Chondrocyte (in vitro differentiated cells): ENCODE measurements around the gene CAMLG. TPM values are rescaled to one million over a fixed set of nuclear protein-coding genes. Genes with fewer than 3 reads are reported as not detected.
"Not testable (repeated sequence)": the region's sequence is repeated elsewhere in the genome, so short reads cannot be mapped to it uniquely, and the experiment has no call there.

Experiments
- DNase-seq: peaks from one replicate; pipeline ENCODE4 v3.0.0; 2021; ENCODE audit warnings: mixed read lengths, low spot score
- H3K27ac Mint-ChIP-seq: one replicate; pipeline ENCODE4 v1.8.0; 2021; ENCODE audit warnings: mild to moderate bottlenecking, moderate library complexity, mixed read lengths; ENCODE audit not compliant: unreplicated experiment
- H3K27me3 Mint-ChIP-seq: 2 replicates; pipeline ENCODE4 v1.8.0; 2021; ENCODE audit warnings: low read depth, mixed read lengths
- H3K36me3 Mint-ChIP-seq: 2 replicates; pipeline ENCODE4 v1.8.0; 2021; ENCODE audit warnings: low read depth, mixed read lengths
- H3K4me1 Mint-ChIP-seq: 2 replicates; pipeline ENCODE4 v1.8.0; 2021; ENCODE audit warnings: low read depth, mild to moderate bottlenecking, mixed read lengths
- H3K4me3 Mint-ChIP-seq: one replicate; pipeline ENCODE4 v1.8.0; 2021; ENCODE audit warnings: mild to moderate bottlenecking, moderate library complexity, mixed read lengths; ENCODE audit not compliant: unreplicated experiment
- H3K9me3 Mint-ChIP-seq: 2 replicates; pipeline ENCODE4 v1.8.0; 2021; ENCODE audit warnings: low read depth, mixed read lengths
- total RNA-seq: library from RNA; stranded (reverse); gene quantifications from 3 replicates; pipeline ENCODE4 v1.2.1, GENCODE V29; 2021
- TF ChIP-seq, protein P1 (sequence below): fragments of 200-600 bp; sonication (generic); IDR thresholded peaks from 2 replicates; pipeline ENCODE4 v1.5.0; 2021; ENCODE audit warnings: antibody characterized with exemption, mild to moderate bottlenecking, moderate library complexity

Gene CAMLG
- total RNA-seq, 1 donor from 2014 or later: 41.6 TPM

- TF ChIP-seq, protein P1, sequence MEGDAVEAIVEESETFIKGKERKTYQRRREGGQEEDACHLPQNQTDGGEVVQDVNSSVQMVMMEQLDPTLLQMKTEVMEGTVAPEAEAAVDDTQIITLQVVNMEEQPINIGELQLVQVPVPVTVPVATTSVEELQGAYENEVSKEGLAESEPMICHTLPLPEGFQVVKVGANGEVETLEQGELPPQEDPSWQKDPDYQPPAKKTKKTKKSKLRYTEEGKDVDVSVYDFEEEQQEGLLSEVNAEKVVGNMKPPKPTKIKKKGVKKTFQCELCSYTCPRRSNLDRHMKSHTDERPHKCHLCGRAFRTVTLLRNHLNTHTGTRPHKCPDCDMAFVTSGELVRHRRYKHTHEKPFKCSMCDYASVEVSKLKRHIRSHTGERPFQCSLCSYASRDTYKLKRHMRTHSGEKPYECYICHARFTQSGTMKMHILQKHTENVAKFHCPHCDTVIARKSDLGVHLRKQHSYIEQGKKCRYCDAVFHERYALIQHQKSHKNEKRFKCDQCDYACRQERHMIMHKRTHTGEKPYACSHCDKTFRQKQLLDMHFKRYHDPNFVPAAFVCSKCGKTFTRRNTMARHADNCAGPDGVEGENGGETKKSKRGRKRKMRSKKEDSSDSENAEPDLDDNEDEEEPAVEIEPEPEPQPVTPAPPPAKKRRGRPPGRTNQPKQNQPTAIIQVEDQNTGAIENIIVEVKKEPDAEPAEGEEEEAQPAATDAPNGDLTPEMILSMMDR: peak; percentile 88
- no peaks in the 10 kb centered on the region for H3K9me3 Mint-ChIP-seq
- DNase-seq: peak; percentile 98
- peak within 1 kb of the TSS; percentile 98 for H3K4me3 Mint-ChIP-seq
- no peaks in the 10 kb centered on the region for H3K27me3 Mint-ChIP-seq
- peak within 1 kb of the TSS; percentile 94 for H3K27ac Mint-ChIP-seq
- H3K4me1 Mint-ChIP-seq: peaks cover 34% of the 10 kb centered on the region
- H3K36me3 Mint-ChIP-seq: peaks cover under 1% of the 10 kb centered on the region
These were observed 20.4 kb downstream of the CAMLG start, which contains the start of gene DDX46 for GRCh38 chr5:134758504-134759341. Gene DDX46, plus strand, starts transcription at chr5:134758779. Its CDS starts 160 bp downstream, at chr5:134758939.

GRCh38 chr5:134767528-134768291, 29.4 kb downstream of the CAMLG start:
- not testable (repeated sequence) for H3K4me1 Mint-ChIP-seq, H3K4me3 Mint-ChIP-seq, DNase-seq, H3K27me3 Mint-ChIP-seq, H3K9me3 Mint-ChIP-seq
- H3K27ac Mint-ChIP-seq: peak overlapping the region; percentile 22
- peaks cover 21% of the 10 kb centered on the region for H3K36me3 Mint-ChIP-seq

DNA sequence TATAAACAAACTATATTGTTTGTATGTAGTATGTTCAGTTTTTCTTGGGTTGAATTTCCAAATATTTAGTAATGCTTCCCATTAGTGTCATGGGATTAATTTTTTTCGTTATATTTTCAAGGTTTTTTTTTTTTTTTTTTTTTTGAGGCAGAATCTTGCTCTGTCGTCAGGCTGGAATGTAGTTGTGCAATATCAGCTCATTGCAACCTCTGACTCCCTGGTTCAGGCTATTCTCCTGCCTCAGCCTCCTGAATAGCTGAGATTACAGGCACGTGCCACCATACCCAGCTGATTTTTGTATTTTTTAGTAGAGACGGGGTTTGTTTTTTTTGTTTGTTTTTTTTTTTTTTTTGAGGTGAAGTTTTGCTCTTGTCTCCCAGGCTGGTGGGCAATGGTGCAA, 30.9 kb downstream of the CAMLG start:
- TF ChIP-seq, protein P1: no peak
- no peak for DNase-seq
- Mint-ChIP-seq H3K27me3 (no peaks in the 10 kb centered on the region), H3K4me3 (no peak overlapping the region), H3K9me3 (no peaks in the 10 kb centered on the region), H3K4me1 (no peaks in the 10 kb centered on the region), H3K36me3 (peaks cover 24% of the 10 kb centered on the region), H3K27ac (peak overlapping the region; percentile 73)

DNA sequence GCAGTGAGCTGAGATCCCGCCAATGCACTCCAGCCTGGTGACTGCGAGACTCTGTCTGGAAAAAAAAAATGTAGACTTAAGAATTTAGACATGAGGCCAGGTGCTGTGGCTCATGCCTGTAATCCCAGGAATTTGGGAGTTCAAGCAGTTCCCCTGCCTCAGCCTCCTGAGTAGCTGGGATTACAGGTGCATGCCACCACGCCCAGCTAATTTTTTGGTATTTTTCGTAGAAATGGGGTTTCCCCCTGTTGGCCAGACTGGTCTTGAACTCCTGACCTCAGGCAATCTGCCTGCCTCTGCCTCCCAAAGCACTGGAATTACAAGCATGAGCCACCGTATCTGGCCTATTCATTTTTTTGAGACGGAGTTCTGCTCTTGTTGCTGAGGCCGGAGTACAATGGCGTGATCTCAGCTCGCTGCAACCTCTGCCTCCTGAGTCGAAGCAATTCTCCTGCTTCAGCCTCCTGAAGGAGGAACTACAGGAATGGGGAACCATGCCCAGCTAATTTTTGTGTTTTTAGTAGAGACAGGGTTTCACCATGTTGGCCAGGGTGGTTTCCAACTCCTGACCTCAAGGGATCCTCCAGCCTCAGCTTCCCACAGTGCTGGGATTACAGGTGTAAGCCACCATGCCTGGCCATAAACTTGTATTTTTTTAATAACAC, 34.2 kb downstream of the CAMLG start:
- H3K4me1 Mint-ChIP-seq: no peaks in the 10 kb centered on the region
- H3K9me3 Mint-ChIP-seq: no peaks in the 10 kb centered on the region
- TF ChIP-seq, protein P1: no peak
- H3K36me3 Mint-ChIP-seq: peaks cover 37% of the 10 kb centered on the region
- no peak overlapping the region for H3K27ac Mint-ChIP-seq
- no peak overlapping the region for H3K4me3 Mint-ChIP-seq
- no peaks in the 10 kb centered on the region for H3K27me3 Mint-ChIP-seq
- no peak for DNase-seq

GRCh38 chr5:134777366-134777765, 39.0 kb downstream of the CAMLG start:
- no peak overlapping the region for H3K27ac Mint-ChIP-seq
- no peak for DNase-seq
- H3K27me3 Mint-ChIP-seq: no peaks in the 10 kb centered on the region
- no peaks in the 10 kb centered on the region for H3K4me1 Mint-ChIP-seq
- no peaks in the 10 kb centered on the region for H3K9me3 Mint-ChIP-seq
- TF ChIP-seq, protein P1: no peak
- H3K36me3 Mint-ChIP-seq: peaks cover 35% of the 10 kb centered on the region
- H3K4me3 Mint-ChIP-seq: no peak overlapping the region
